Loucy (cell line): ENCODE measurements around the gene GUCY1A2.

Experiments used
- H2AFZ ChIP-seq: fragments of 200-600 bp; sonication (generic); 2 replicates; pipeline ENCODE4 v1.6.0; 2016; ENCODE audit warnings: antibody characterized with exemption, mild to moderate bottlenecking, low read length, moderate library complexity
- H3F3A ChIP-seq: fragments of 200-600 bp; 2 replicates; pipeline ENCODE4 v1.6.0; 2016; ENCODE audit warnings: antibody characterized with exemption, low read depth, mild to moderate bottlenecking
- H3K27me3 ChIP-seq: fragments of 200-600 bp; sonication (generic); 2 replicates; pipeline ENCODE4 v1.6.1; 2014; ENCODE audit warnings: low read length, mild to moderate bottlenecking; ENCODE audit not compliant: insufficient read depth, poor library complexity, severe bottlenecking
- H3K36me3 ChIP-seq: fragments of 200-600 bp; sonication (generic); 2 replicates; pipeline ENCODE4 v1.6.1; 2016; ENCODE audit warnings: low read length; ENCODE audit not compliant: insufficient read depth
- H3K4me1 ChIP-seq: fragments of 200-600 bp; sonication (generic); 2 replicates; pipeline ENCODE4 v1.5.1; 2014; ENCODE audit warnings: low read length, mild to moderate bottlenecking; ENCODE audit not compliant: insufficient read depth, poor library complexity, severe bottlenecking
- H3K4me2 ChIP-seq: fragments of 200-600 bp; sonication (generic); 2 replicates; pipeline ENCODE4 v1.6.0; 2014; ENCODE audit warnings: antibody characterized with exemption, low read length, low read depth, mild to moderate bottlenecking; ENCODE audit not compliant: poor library complexity, severe bottlenecking
- H3K4me3 ChIP-seq: fragments of 200-600 bp; sonication (generic); 2 replicates; pipeline ENCODE4 v1.5.1; 2014; ENCODE audit warnings: low read length, mild to moderate bottlenecking, mixed read lengths; ENCODE audit not compliant: poor library complexity, severe bottlenecking
- H3K79me2 ChIP-seq: fragments of 200-600 bp; sonication (generic); 2 replicates; pipeline ENCODE4 v1.6.1; 2014; ENCODE audit warnings: low read length; ENCODE audit not compliant: insufficient read depth
- H3K9ac ChIP-seq: fragments of 200-600 bp; sonication (generic); 2 replicates; pipeline ENCODE4 v1.6.0; 2014; ENCODE audit warnings: mild to moderate bottlenecking, low read depth, low read length, moderate library complexity; ENCODE audit not compliant: poor library complexity, severe bottlenecking
- H3K9me2 ChIP-seq: fragments of 200-600 bp; sonication (generic); replicated peaks from 2 replicates; pipeline ENCODE4 v1.6.1; 2016; ENCODE audit warnings: low read depth, low read length, mixed read lengths
- H3K9me3 ChIP-seq: fragments of 200-600 bp; sonication (generic); 2 replicates; pipeline ENCODE4 v1.6.1; 2014; ENCODE audit warnings: mild to moderate bottlenecking, antibody characterized with exemption, low read length, low read depth; ENCODE audit not compliant: insufficient read depth
- H4K20me1 ChIP-seq: fragments of 200-600 bp; sonication (generic); 2 replicates; pipeline ENCODE4 v1.6.0; 2014; ENCODE audit warnings: antibody characterized with exemption, low read length, mild to moderate bottlenecking; ENCODE audit not compliant: insufficient read depth, poor library complexity, severe bottlenecking
- CTCF ChIP-seq: fragments of 200-600 bp; sonication (generic); conservative IDR thresholded peaks from 2 replicates; pipeline ENCODE4 v1.5.1; 2014; ENCODE audit warnings: mild to moderate bottlenecking, antibody characterized with exemption, low read length
- EZH2phosphoT487 ChIP-seq: fragments of 200-600 bp; IDR thresholded peaks from 2 replicates; pipeline ENCODE4 v1.6.1; 2018; ENCODE audit warnings: antibody characterized with exemption, mild to moderate bottlenecking, moderate library complexity, borderline replicate concordance

The GUCY1A2 gene

GRCh38 chr11:106727256-106727655 is 291.0 kb downstream of the GUCY1A2 start:
- H3K79me2 ChIP-seq, result no peaks in the 10 kb centered on the region
- no peak overlapping the region for H3K4me3 ChIP-seq
- H3K9me2 ChIP-seq, result no peaks in the 10 kb centered on the region
- H2AFZ ChIP-seq, result no peak overlapping the region
- H3K9me3 ChIP-seq, result no peaks in the 10 kb centered on the region
- no peaks in the 10 kb centered on the region for H3K4me1 ChIP-seq
- TF ChIP-seq CTCF (no peak), EZH2phosphoT487 (no peak)
- no peak overlapping the region for H3K9ac ChIP-seq
- no peaks in the 10 kb centered on the region for H3F3A ChIP-seq
- no peak overlapping the region for H3K4me2 ChIP-seq
- no peaks in the 10 kb centered on the region for H4K20me1 ChIP-seq
- no peaks in the 10 kb centered on the region for H3K27me3 ChIP-seq
- no peaks in the 10 kb centered on the region for H3K36me3 ChIP-seq

- H3K79me2 ChIP-seq, result no peaks in the 10 kb centered on the region
- no peak overlapping the region for H3K4me2 ChIP-seq
- no peaks in the 10 kb centered on the region for H3K9me2 ChIP-seq
- H3F3A ChIP-seq, result no peaks in the 10 kb centered on the region
- H4K20me1 ChIP-seq, result no peaks in the 10 kb centered on the region
- H3K36me3 ChIP-seq, result no peaks in the 10 kb centered on the region
- no peaks in the 10 kb centered on the region for H3K27me3 ChIP-seq
- H3K4me1 ChIP-seq, result no peaks in the 10 kb centered on the region
- no peak overlapping the region for H3K4me3 ChIP-seq
- no peaks in the 10 kb centered on the region for H3K9me3 ChIP-seq
- no peak overlapping the region for H3K9ac ChIP-seq
- no peak for TF ChIP-seq CTCF
- no peak for TF ChIP-seq EZH2phosphoT487
- no peak overlapping the region for H2AFZ ChIP-seq
Measured at GRCh38 chr11:106724293-106724892, 293.9 kb downstream of the GUCY1A2 start.

GRCh38 chr11:106723071-106723470 is 295.2 kb downstream of the GUCY1A2 start:
- no peak for TF ChIP-seq EZH2phosphoT487
- no peak for TF ChIP-seq CTCF

More at GRCh38 chr11:106723071-106723470, 295.2 kb downstream of the GUCY1A2 start:
- no peaks in the 10 kb centered on the region for H3K9me2 ChIP-seq
- H3K9me3 ChIP-seq, result no peaks in the 10 kb centered on the region
- no peaks in the 10 kb centered on the region for H3F3A ChIP-seq
- no peak overlapping the region for H3K4me3 ChIP-seq
- no peaks in the 10 kb centered on the region for H3K36me3 ChIP-seq
- no peaks in the 10 kb centered on the region for H3K27me3 ChIP-seq
- no peaks in the 10 kb centered on the region for H3K79me2 ChIP-seq
- H3K9ac ChIP-seq, result no peak overlapping the region
- H2AFZ ChIP-seq, result no peak overlapping the region
- H3K4me1 ChIP-seq, result no peaks in the 10 kb centered on the region
- H4K20me1 ChIP-seq, result no peaks in the 10 kb centered on the region
- no peak overlapping the region for H3K4me2 ChIP-seq
